RPMI7951 (cell line): ENCODE results near the gene CREBL2. TPM values are rescaled to one million over a fixed set of nuclear protein-coding genes. Genes with fewer than 3 reads are reported as not detected.

Experiments
- DNase-seq: peaks from one replicate; pipeline ENCODE4 v3.0.0-alpha.2; 2012; ENCODE audit warnings: low read depth
- total RNA-seq: library from RNA; depleted of rRNA; stranded (reverse); fragments of >200 nt; shearing (Covaris generic); gene quantifications from 2 replicates; pipeline ENCODE4 v1.2.3, GENCODE V29; 2014; rRNA removed

Gene CREBL2
- total RNA-seq, 1 experiment from 2014 or later = 25.4 TPM

DNA sequence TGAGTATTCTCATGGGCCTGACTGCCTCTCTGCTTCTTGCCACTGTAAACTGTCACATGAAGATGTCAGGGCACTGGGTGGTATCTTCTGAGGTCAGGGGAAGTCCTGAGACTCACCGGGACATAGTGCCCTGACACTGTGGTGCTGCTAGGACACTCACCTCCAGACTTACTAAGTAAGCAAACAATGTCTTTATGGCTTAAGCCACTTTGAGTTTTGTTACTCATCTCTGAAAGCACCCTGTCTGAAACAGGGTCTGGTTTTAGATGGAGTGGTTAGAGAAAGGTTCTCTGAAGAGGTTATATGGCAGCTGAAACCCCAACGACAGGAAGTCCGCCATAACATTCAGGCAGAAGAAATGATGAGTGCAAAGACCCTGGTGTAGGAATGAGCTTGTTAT, 61.6 kb downstream of the CREBL2 start:
- no peak for DNase-seq

DNA sequence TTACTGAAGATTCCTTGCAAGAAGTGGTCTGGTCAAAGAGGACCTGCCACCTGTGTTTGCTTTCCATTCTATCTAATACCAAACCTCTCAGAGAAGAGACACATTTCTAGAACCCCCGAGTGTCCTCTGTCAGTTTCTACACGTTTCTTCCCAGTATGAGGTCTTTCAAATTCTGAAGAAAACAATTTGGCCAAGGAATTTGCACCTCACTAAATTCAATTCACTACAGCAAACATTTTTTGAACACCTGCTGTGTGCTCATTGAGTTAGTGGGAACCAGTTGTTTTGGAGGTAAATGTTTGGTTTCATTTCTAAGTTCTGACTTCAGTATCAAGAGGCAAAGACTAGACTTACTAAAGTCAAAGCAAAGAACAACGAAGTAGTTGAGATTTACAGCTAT, 64.9 kb downstream of the CREBL2 start:
- DNase-seq = no peak

DNA sequence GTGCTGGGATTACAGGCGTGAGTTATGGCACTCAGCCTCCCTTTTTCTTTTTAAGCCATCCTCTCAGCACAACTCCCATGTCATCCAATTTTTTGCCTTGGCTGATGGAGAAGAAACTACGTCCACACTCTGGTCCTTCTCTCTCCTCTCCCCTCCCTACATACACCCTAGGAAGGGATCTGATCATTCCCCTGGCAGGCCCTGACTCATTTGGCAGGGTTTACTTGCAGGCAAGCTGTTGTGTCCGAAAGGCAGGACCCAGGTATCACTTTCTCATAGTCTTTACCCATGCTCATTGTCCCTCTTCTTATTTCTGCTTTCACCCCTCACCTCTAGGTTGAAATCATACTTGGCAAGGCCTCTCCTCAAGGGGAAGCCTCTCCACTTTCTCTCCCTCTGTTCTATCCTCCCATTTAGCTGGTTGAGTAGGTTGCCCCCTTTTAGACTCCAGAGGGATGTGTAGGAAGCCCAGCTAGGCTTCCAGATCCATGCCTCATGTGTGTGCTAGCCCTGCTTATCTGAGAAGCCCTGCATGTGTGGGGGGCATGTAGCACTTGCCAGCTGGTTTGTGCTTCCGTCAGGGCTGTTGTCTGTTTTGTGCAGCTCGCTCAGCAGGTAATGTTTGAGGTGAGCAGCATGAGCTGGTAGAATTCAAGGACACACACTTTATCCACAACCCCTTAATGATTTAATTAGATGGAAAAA, 69.5 kb downstream of the CREBL2 start:
- DNase-seq = no peak

DNA sequence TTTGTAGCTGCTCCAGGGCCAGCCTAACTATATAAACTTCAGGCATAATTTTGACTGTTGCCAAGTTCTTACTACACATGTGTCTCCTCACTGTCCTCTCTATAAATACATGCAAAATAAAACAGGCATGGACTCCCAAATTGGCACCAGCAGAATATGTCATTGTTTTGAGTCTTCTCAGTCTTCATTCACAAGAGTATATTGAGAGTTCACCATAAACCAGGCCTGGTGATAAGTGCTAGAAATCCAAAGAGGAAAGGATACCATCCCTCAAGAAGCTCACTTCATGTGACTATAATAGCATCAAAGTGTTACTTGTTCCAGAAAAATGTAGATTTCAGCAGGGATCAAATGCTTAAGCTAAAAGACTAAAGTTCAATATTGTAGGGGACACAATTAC, 70.6 kb downstream of the CREBL2 start:
- DNase-seq = no peak

DNA sequence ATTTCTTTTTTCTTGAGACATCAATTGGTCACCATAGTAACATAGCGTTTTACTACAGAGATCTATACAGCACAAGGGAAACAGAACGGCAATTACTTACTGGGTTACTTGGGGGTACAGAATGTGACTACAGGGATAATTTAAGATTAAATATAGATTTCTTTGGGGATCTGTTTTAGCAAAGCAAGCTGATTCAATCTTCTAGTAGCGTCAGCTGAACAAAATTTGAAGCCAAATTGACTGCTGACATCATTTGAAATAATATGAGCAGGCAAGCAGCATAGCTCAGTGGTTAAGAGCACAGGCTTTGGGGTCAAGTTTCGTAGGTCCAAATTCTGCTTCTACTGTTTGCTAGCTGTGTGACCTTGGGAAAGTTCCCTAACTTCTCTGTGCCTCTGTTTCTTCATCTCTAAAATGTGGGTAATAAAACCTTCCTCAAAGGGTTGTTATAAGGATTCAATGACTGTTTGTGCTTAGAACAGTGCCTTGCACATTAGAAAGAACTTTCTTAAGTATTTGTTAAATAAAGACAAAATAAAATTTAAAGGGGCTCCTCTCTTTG, 71.5 kb downstream of the CREBL2 start:
- DNase-seq = no peak

DNA sequence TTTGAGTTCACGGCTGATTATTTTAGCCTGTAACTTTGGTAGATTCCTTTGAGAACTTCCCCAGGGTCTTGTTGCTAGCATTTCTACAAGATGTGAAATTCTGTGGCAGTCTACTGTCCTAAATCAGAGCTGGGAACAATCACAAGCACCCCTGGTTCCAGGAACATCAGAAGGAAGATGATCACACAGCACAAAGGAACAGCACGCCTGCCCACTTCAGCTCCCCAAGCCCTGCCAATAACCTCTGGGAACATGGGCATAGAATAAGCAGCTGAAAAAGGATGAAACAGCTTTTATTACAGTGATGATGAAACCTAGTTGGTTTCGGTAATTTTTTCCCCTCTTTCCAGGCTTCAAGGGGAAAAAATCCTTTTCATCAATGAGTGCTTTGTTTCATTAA, 72.0 kb downstream of the CREBL2 start:
- no peak for DNase-seq

DNA sequence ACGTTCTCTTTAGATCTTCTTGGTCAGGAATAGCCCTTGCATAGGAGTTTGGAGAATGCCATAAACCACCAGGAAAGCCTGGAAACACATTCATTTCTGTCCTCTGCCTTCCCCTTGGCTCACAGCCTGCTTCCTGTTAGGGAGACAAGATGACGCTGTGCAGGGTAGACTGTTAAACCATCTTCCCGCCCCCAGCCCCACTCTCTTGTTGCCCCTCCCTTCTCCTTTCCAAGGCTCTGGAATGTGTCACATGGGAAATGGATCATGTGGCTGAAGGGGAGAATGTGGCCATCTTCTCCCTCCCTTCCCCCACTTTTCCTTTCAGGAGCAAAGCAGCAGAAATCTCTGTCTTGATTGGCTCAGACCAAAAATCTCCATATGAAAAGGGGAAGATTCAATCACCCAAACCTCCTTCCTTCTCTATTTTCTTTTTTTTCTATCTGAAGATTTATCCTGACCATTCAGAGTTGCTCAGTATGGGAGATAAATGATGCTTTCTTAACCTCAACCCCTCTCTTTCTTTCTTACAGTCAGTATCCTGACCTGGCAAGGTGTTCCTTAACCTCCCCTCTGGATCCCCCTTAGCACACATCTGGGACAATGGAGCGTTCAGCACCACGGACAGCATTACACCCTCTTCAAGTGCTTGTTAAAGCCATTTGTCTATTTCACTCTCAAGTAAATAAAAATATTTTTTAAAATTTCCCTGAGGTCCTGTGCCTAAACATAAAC, 72.9 kb downstream of the CREBL2 start:
- peak; percentile 36 for DNase-seq

DNA sequence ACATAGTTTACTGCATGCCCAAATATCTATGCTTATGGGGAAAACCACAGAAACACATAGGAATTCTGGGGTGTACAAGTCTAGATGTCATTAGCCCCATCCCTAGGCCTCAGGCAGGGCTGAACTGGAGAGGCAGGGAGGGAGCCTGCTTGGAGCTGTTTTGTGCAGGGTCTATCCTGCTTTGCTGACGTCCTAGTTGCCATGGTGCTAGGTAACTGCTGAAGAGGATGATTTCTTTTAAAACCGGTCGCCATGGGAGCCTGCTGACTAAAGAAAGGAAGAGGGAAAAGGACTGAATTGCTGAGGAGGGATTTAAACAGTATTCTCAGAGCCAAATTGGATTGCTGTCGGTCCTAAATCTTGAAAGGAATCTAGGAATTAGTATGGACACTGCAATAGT, 73.6 kb downstream of the CREBL2 start:
- DNase-seq = no peak

DNA sequence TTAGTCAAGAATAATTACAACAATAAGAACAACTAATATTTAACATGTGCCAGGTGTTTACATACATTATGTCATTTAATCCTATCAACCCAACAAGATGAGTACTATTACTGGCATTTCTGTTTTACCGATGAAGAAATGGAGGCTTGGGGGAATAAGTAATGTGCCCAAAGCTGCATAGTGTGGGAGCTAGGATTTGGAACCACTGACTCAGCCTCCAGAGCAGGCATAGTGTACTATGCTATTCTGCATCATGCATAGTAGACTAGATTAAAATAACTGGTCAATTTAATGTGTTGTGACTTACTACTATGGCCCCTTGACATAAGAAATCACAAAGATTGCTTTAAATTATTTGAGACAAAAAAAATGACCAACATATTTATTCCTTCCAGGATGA, 74.8 kb downstream of the CREBL2 start:
- no peak for DNase-seq

DNA sequence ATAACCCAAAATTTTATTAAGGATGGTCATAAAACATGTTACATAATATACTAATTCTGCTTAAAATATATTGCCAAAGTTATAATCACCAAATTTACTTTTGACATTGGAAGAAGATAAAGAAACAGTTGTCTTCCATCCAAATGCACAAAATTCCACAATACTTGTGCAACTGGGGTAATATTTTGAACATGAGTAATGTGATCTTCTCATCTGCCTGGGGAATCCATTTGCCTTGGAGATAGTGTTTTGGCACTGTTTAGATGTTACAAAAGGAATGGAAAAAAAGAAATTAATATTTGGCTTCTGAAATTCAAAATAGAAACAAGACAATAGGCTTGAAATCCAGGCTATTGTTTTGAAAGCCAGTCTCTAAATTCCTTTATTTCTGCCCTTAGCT, 75.2 kb downstream of the CREBL2 start:
- no peak for DNase-seq

DNA sequence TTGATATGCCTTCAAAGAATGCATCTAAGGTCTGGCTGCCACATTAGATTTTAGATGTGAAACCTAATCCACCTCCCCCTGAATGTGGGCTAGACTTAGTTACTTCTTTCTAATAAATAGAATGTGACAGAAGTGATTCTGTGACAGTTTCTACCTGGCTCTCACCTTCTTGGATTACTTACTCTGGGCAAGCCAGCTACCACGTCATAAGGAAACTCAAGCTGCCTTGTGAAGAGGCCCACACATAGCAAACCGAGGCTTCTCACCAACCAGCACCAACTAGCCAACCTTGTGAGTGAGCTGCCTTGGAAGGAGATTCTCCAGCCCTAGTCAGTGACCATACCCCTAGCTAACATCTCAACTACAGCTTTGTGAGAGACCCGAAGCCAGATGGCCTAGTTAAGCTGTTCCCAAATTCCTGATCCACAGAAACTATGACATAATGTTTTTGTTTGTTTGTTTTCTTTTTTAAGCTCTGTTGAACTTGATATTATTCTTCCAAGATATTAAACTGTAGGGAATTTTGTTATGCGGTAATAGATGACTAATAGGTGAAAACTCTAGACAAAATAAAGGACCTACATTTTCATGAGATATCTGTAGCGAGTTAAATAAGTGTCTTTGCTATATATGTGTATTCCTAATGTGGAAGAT, 78.1 kb downstream of the CREBL2 start:
- DNase-seq = no peak

DNA sequence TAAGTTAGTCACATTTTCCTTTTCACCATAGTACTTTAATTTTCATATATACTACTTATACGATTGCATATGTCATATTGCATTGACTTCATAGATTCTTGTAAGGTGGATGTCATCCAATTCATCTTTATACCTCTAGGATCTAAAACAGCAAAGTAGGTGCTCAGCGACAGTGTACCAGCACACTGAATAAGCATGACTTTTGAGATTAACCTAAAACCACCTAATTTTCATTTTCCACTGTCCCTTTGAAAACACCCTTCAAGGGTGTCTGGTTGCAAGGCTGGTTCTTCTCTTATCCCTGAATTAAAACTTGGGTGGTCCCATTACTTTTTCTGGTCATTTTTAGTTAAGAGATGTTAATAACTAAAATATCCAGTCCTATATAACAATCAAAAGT, 79.9 kb downstream of the CREBL2 start:
- DNase-seq = no peak

DNA sequence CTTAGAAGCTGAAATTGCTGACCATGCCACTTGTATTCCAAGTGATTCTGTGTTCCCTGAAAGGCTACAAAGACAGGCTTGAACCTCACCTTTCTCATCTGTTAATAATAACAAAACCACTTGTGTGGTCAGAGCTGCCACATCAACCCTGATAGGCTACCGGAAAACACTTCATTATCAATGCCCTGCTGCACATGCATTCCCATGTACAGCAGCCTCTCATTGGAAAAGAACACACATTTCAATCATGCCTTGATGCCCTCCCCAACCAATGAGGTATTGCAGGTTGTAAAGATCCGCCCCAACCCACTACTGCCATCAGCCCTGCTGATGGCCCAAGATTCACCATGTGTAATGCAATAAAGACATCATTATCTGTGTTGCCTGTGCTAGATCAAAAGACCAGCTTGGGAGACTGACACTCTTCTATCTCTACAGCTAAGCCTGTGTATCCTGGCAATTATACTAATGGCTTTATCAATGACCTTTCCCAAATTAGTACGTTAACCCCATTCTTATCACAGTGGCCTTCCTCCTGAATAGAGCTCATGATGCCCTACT, 81.5 kb downstream of the CREBL2 start:
- peak; percentile 22 for DNase-seq

Other genes starting within 250 kb of the CREBL2 start
- 6.0 and 7.9 TPM in 2 replicates for gene DUSP16, start 49.0 kb upstream of the CREBL2 start, total RNA-seq
- gene GPR19, start 84.3 kb downstream of the CREBL2 start, total RNA-seq = 2.2 and 3.6 TPM in 2 replicates
- gene CDKN1B, start 105.5 kb downstream of the CREBL2 start, total RNA-seq = 26.6 and 30.8 TPM in 2 replicates
- 12.6 and 12.7 TPM in 2 replicates for gene APOLD1, start 173.8 kb downstream of the CREBL2 start, total RNA-seq
- 75.4 and 86.6 TPM in 2 replicates for gene DDX47, start 201.5 kb downstream of the CREBL2 start, total RNA-seq